Tongue (tissue), 2 donors: ENCODE results near the gene OTOP2. TPM values are rescaled to one million over a fixed set of nuclear protein-coding genes. Genes with fewer than 3 reads are reported as not detected.

Experiments used
- DNase-seq: peaks from one replicate; pipeline ENCODE4 v3.0.0-alpha.2; 2015
- total RNA-seq: library from RNA; depleted of rRNA; stranded (reverse); fragments of >200 nt; gene quantifications from one replicate; pipeline ENCODE4 v1.2.3, GENCODE V29; 2014

The OTOP2 gene
- total RNA-seq: not detected

GRCh38 chr17:74924250-74924948 is at the start of gene OTOP2:
Gene OTOP2 (plus strand): TSS chr17:74924273. CDS start chr17:74924633, 360 bp downstream.
- DNase-seq: no peak

DNA sequence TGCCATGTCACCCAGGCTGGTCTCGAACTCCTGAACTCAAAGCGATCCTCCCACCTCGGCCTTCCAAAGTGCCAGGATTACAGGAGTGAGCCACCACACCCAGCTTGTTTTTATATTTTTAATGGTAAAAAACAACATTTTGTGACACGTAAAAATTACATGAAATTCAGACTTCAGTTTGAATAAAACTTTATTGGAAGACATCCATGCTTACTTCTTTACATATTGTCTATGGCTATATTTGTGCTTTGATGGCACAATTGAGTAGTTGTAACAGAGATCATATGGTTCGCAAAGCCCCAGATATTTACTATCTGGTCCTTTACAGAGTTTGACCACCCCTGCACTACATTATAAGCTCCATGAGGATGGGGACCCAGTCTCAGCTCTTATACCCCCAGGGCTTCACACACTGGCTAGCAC is 49.4 kb upstream of the OTOP2 start:
- no peak for DNase-seq

GRCh38 chr17:74875155-74875976 is 48.7 kb upstream of the OTOP2 start:
- DNase-seq: no peak

- no peak for DNase-seq
These were observed 48.0 kb upstream of the OTOP2 start for GRCh38 chr17:74875977-74876593.

- peak; percentile 58 for DNase-seq
These were observed 46.2 kb upstream of the OTOP2 start for GRCh38 chr17:74877592-74878548.

DNA sequence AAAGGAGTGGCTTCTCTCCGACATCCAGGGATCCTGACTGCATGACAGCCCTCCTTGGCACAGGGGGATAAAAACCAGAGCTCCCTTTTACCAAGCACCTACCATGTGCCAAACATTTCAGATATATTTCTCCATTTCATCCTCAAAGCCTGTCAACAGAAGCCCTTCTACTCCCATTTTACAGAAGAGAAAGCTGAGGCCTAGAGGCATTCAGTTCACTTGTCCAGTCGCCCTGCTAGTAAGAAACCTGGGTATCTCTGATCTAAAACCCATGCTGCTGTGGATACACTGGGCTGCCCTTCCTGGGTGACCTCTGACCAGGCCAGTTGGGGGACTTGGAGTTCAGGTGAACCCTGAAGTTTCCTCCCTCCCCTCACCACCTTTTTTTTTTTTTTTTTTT is 45.4 kb upstream of the OTOP2 start:
- DNase-seq: no peak

GRCh38 chr17:74879308-74879707 is 44.8 kb upstream of the OTOP2 start:
- DNase-seq: no peak

GRCh38 chr17:74881073-74881472 is 43.0 kb upstream of the OTOP2 start:
- no peak for DNase-seq

DNA sequence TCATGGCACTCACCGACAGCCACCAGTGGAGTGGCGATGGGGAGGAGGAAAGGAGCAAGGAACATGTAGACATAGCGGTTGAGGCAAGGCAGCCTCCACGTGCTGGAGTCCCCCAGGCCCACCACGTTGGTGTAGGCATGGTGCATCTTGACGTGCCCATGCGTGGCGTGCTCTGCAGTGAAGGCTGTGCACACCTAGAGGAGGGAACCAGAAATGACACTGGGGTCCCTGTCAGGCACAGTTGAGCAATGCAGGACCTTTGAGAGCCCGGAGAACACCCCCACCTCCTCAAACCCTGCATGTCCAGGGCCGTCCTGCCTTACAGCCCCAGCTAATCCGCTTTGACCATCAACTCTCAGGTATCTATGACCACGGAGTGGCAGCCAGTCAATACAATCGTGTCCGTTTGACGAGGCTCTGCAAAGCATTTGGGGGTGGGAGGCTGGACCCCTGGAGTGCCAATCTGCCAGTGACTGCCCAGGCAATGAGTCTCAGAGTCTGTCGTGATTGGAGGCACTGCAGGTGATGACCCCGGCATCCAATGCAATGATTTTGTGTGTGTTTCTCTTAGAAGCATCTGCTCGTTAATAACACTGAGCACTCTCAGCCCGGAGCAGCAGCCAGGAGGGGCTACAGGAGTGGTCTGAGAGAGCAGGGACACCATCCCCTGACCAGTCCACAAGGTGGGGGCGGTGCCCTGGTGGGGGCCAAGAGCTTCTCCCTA is 41.4 kb upstream of the OTOP2 start:
- DNase-seq: no peak

DNA sequence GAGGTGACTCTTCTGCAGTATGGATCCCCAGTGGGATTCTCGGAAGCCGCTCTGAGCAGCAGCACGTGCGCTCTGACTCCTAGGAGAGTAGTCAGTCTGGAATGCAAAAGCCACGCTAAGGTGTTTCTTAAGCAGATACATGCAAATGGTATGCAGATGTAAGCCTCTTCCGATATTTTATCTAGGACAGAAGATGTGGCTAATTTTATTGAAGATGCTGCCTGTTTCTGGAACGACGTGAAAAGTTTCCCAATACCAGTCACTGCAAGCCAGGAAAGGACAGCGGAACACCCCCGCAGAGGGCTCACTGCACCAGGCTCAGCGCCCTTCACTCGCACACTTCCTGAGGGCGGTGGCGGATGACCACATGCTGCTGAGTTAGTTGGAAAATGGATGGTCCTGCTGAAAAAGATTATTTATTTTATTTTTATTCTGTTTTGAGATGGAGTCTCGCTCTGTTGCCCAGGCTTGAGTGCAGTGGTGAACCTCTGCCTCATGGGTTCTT is 40.8 kb upstream of the OTOP2 start:
- DNase-seq: no peak

DNA sequence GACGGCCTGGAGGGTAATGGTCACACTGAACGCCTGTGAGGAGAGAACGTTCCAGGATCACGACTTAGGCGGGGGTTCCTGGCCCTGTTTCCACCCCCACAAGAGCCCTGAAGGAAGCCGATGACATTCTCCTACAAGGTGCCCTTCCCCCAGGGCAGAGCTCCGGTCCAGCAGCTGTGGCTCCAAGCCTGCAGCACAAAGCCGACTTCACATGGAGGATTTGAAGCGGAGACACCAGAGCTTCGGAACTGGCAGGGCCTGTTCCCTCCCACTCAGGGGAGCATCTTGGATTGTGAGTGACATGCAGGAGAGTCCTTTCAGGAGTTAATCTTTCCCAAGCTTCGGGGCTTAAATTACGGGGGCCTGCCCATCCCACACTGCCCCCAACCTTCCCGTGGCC is 35.6 kb upstream of the OTOP2 start:
- DNase-seq: no peak

- no peak for DNase-seq
These were observed 33.5 kb upstream of the OTOP2 start for GRCh38 chr17:74890554-74890953.

DNA sequence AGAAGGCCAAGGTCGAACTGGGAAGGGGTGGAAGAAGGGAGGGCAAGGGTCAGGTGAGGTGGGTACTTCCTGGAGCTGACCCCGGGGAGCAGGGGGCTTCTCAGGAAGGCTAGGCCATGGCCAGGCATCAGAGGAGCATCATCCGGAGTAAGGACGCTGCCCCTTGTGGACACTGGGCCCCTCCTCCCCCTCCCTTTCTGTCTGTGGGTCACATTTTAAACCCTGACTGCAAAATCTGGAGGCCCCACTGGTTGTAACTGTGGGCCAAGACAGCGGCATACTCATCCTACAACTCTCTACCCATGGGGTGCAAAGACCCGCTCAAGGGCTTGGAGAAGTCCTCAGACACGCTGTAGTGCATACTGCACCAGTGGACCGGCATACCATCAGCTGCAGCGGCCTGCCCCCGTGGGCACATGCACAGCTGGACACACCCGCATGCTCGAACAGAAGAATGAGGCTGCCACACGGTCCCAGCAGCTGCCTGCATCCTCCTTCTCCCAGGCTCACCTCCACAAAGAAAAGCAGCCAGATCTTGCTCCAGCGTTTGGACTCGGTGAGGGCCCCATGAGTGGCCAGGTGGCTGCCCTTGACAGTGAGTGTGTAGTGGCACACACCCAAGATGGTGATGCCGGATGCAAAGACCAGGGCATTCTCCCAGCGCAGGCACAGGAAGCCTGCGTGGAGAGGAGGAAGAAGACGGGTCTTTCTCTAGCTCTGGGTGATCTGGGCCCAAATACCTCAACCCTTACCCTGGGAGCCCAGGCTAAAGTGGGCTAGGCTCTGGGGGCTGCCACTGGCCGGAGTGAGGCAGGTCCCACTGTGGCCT is 31.8 kb upstream of the OTOP2 start:
- no peak for DNase-seq

GRCh38 chr17:74892974-74893911 is 30.8 kb upstream of the OTOP2 start, which contains the start of gene FADS6:
Gene FADS6 (minus strand): TSS chr17:74893633. CDS start chr17:74893595, 38 bp downstream.
- DNase-seq: no peak

- DNase-seq: no peak
These were observed 30.0 kb upstream of the OTOP2 start for GRCh38 chr17:74893936-74894671.

- peak; percentile 44 for DNase-seq
These were observed 25.6 kb upstream of the OTOP2 start for GRCh38 chr17:74898376-74898946.

DNA sequence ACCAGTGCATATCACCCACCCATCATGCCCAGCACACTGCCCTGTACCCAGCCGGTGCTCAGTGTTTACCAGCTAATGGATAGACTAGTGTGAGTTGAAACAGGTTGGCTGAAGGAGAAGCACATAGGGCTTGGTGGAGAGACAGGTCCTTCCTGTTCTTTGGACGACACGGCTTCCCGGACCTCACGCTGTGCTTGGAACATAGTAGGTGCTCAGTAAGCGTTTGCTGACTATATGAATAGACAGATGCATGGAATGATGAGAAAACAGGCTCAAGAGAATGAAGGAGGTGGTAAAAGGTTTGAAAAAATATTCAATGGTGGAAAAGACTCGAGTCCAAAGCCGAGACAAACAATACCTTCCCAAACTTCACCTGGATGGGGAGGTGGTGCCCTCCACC is 23.9 kb upstream of the OTOP2 start:
- no peak for DNase-seq
